DND-41 (cell line): ENCODE data around the gene KCNA1.

Experiments
- EZH2 ChIP-seq: IDR thresholded peaks from 3 replicates; pipeline ENCODE4 v1.6.1; 2012; ENCODE audit warnings: borderline replicate concordance, low read depth, mild to moderate bottlenecking, moderate library complexity, low read length, inconsistent platforms; ENCODE audit not compliant: severe bottlenecking
- TF ChIP-seq, protein P1 (sequence below): IDR thresholded peaks from 2 replicates; pipeline ENCODE4 v1.5.1; 2012; ENCODE audit warnings: borderline replicate concordance, low read length, moderate library complexity, mild to moderate bottlenecking; ENCODE audit not compliant: poor library complexity, severe bottlenecking; ENCODE audit errors: extremely low read depth

DNA sequence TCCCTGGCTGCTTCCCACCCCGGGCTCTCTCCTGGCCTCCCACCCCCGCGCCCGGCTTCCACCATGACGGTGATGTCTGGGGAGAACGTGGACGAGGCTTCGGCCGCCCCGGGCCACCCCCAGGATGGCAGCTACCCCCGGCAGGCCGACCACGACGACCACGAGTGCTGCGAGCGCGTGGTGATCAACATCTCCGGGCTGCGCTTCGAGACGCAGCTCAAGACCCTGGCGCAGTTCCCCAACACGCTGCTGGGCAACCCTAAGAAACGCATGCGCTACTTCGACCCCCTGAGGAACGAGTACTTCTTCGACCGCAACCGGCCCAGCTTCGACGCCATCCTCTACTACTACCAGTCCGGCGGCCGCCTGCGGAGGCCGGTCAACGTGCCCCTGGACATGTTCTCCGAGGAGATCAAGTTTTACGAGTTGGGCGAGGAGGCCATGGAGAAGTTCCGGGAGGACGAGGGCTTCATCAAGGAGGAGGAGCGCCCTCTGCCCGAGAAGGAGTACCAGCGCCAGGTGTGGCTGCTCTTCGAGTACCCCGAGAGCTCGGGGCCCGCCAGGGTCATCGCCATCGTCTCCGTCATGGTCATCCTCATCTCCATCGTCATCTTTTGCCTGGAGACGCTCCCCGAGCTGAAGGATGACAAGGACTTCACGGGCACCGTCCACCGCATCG, 1.8 kb downstream of the KCNA1 start:
- TF ChIP-seq, protein P1, sequence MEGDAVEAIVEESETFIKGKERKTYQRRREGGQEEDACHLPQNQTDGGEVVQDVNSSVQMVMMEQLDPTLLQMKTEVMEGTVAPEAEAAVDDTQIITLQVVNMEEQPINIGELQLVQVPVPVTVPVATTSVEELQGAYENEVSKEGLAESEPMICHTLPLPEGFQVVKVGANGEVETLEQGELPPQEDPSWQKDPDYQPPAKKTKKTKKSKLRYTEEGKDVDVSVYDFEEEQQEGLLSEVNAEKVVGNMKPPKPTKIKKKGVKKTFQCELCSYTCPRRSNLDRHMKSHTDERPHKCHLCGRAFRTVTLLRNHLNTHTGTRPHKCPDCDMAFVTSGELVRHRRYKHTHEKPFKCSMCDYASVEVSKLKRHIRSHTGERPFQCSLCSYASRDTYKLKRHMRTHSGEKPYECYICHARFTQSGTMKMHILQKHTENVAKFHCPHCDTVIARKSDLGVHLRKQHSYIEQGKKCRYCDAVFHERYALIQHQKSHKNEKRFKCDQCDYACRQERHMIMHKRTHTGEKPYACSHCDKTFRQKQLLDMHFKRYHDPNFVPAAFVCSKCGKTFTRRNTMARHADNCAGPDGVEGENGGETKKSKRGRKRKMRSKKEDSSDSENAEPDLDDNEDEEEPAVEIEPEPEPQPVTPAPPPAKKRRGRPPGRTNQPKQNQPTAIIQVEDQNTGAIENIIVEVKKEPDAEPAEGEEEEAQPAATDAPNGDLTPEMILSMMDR: no peak
- TF ChIP-seq EZH2: no peak
